GM23338 (cell line): ENCODE results near the gene GPR158. TPM values are rescaled to one million over a fixed set of nuclear protein-coding genes. Genes with fewer than 3 reads are reported as not detected.

ENCODE experiments used
- ATAC-seq: fragments of 200-7000 bp; cut with Tn5 transposase; 3 replicates; pipeline ENCODE4 v1.9.1; 2020
- DNase-seq: peaks from one replicate; pipeline ENCODE4 v3.0.0-alpha.2; 2015; ENCODE audit warnings: low spot score
- H2AFZ ChIP-seq: fragments of 200-600 bp; sonication (generic); 2 replicates; pipeline ENCODE4 v1.8.0; 2016; ENCODE audit warnings: antibody characterized with exemption, mild to moderate bottlenecking, moderate library complexity
- H3F3A ChIP-seq: fragments of 200-600 bp; sonication (generic); replicated peaks from 2 replicates; pipeline ENCODE4 v1.8.0; 2017; ENCODE audit warnings: antibody characterized with exemption, mixed run types, low read depth
- H3K27ac ChIP-seq: fragments of 200-600 bp; sonication (generic); 2 replicates; pipeline ENCODE4 v1.6.1; 2016; ENCODE audit warnings: low read depth
- H3K27me3 ChIP-seq: fragments of 200-600 bp; sonication (generic); 2 replicates; pipeline ENCODE4 v1.8.0; 2016; ENCODE audit warnings: mild to moderate bottlenecking, mixed run types, moderate library complexity; ENCODE audit not compliant: insufficient read depth
- H3K36me3 ChIP-seq: fragments of 200-600 bp; sonication (generic); 2 replicates; pipeline ENCODE4 v1.8.0; 2016; ENCODE audit warnings: mild to moderate bottlenecking; ENCODE audit not compliant: insufficient read depth
- H3K4me1 ChIP-seq: fragments of 200-600 bp; sonication (generic); 2 replicates; pipeline ENCODE4 v1.8.0; 2016; ENCODE audit warnings: mild to moderate bottlenecking, moderate library complexity; ENCODE audit not compliant: insufficient read depth
- H3K4me2 ChIP-seq: fragments of 200-600 bp; sonication (generic); 2 replicates; pipeline ENCODE4 v1.7.1; 2017; ENCODE audit warnings: mixed run types
- H3K4me3 ChIP-seq: fragments of 200-600 bp; sonication (generic); 2 replicates; pipeline ENCODE4 v1.6.1; 2016; ENCODE audit warnings: mixed run types
- H3K79me2 ChIP-seq: fragments of 200-600 bp; sonication (generic); replicated peaks from 2 replicates; pipeline ENCODE4 v1.8.0; 2017; ENCODE audit warnings: mild to moderate bottlenecking; ENCODE audit not compliant: insufficient read depth
- H3K9me2 ChIP-seq: fragments of 200-600 bp; sonication (generic); 2 replicates; pipeline ENCODE4 v1.8.0; 2017; ENCODE audit not compliant: insufficient read depth
- H4K20me1 ChIP-seq: fragments of 200-600 bp; sonication (generic); replicated peaks from 2 replicates; pipeline ENCODE4 v1.8.0; 2017; ENCODE audit warnings: mild to moderate bottlenecking; ENCODE audit not compliant: insufficient read depth
- H3K27ac Mint-ChIP-seq: 2 replicates; pipeline ENCODE4 v1.8.0; 2020; ENCODE audit warnings: inconsistent platforms, mild to moderate bottlenecking, moderate library complexity, mixed read lengths
- H3K27me3 Mint-ChIP-seq: 3 replicates; pipeline ENCODE4 v1.8.0; 2022; ENCODE audit warnings: low read depth, mild to moderate bottlenecking, moderate library complexity, mixed read lengths, inconsistent platforms; ENCODE audit not compliant: insufficient read depth, poor library complexity
- H3K36me3 Mint-ChIP-seq: 3 replicates; pipeline ENCODE4 v1.8.0; 2021; ENCODE audit warnings: low read depth, mild to moderate bottlenecking, inconsistent platforms, moderate library complexity, mixed read lengths
- H3K4me1 Mint-ChIP-seq: 3 replicates; pipeline ENCODE4 v1.8.0; 2020; ENCODE audit warnings: mild to moderate bottlenecking, inconsistent platforms, mixed read lengths
- H3K4me3 Mint-ChIP-seq: 3 replicates; pipeline ENCODE4 v1.8.0; 2021; ENCODE audit warnings: moderate library complexity, mild to moderate bottlenecking, inconsistent platforms, mixed read lengths
- H3K9me3 Mint-ChIP-seq: 3 replicates; pipeline ENCODE4 v1.8.0; 2020; ENCODE audit warnings: moderate library complexity, mild to moderate bottlenecking, inconsistent platforms, mixed read lengths
- CREB1 ChIP-seq: fragments of 250-450 bp; sonication (Bioruptor Pico); IDR thresholded peaks from 2 replicates; pipeline ENCODE4 v1.5.0; 2020; ENCODE audit warnings: low read depth, mild to moderate bottlenecking, moderate library complexity
- ETS1 ChIP-seq: IDR thresholded peaks from 2 replicates; pipeline ENCODE4 v1.6.1; 2016; ENCODE audit warnings: antibody characterized with exemption
- EZH2 ChIP-seq: fragments of 200-600 bp; sonication (generic); IDR thresholded peaks from one replicate; pipeline ENCODE4 v1.8.0; 2017; ENCODE audit warnings: antibody characterized with exemption, mild to moderate bottlenecking, low read depth; ENCODE audit not compliant: unreplicated experiment
- EZH2phosphoT487 ChIP-seq: fragments of 200-600 bp; sonication (generic); IDR thresholded peaks from one replicate; pipeline ENCODE4 v1.8.1; 2018; ENCODE audit warnings: antibody characterized with exemption; ENCODE audit not compliant: unreplicated experiment
- JUNB ChIP-seq: IDR thresholded peaks from one replicate; pipeline ENCODE4 v1.6.1; 2016; ENCODE audit warnings: antibody characterized with exemption; ENCODE audit not compliant: unreplicated experiment
- NANOG ChIP-seq: IDR thresholded peaks from 2 replicates; pipeline ENCODE4 v1.6.1; 2016; ENCODE audit warnings: antibody characterized with exemption, borderline replicate concordance
- POLR2AphosphoS5 ChIP-seq: IDR thresholded peaks from 2 replicates; pipeline ENCODE4 v1.6.1; 2016; ENCODE audit warnings: antibody characterized with exemption, low read depth
- STAT1 ChIP-seq: IDR thresholded peaks from one replicate; pipeline ENCODE4 v1.6.1; 2016; ENCODE audit warnings: antibody characterized with exemption; ENCODE audit not compliant: unreplicated experiment
- ZNF114 ChIP-seq: fragments of 250-450 bp; sonication (Bioruptor Pico); IDR thresholded peaks from 2 replicates; pipeline ENCODE4 v1.5.0; 2020; ENCODE audit warnings: mild to moderate bottlenecking, moderate library complexity
- ZNF331 ChIP-seq: fragments of 250-450 bp; sonication (Bioruptor Pico); IDR thresholded peaks from 2 replicates; pipeline ENCODE4 v1.5.0; 2020; ENCODE audit warnings: low read depth, mild to moderate bottlenecking, moderate library complexity
- polyA plus RNA-seq: library from polyadenylated mRNA; unstranded; fragments of >200 nt; fragmentation: Nextera tagmentation; extraction: Ambion mirVana; gene quantifications from 2 replicates; pipeline ENCODE4 v1.2.1, GENCODE V29; 2016
- total RNA-seq: library from RNA; depleted of rRNA; stranded (reverse); fragments of >200 nt; shearing (Covaris generic); gene quantifications from 2 replicates; pipeline ENCODE4 v1.2.3, GENCODE V29; 2014
- TF ChIP-seq, protein P1 (sequence below): fragments of 250-450 bp; sonication (Bioruptor Pico); IDR thresholded peaks from 2 replicates; pipeline ENCODE4 v1.5.0; 2020; ENCODE audit warnings: mild to moderate bottlenecking, moderate library complexity
- TF ChIP-seq, protein P2 (sequence below), 2 experiments: fragments of 200-600 bp in 1 of 2; sonication (generic) in 1 of 2; conservative IDR thresholded peaks; 2 replicates each; pipeline versions ENCODE4 v1.5.1 to v1.6.1; 2016 to 2017; ENCODE audit warnings: antibody characterized with exemption in 2 of 2, low read depth in 2 of 2, mild to moderate bottlenecking in 2 of 2, moderate library complexity in 1 of 2
- TF ChIP-seq, protein P3 (sequence below): IDR thresholded peaks from one replicate; pipeline ENCODE4 v1.6.1; 2018; ENCODE audit warnings: antibody characterized with exemption; ENCODE audit not compliant: unreplicated experiment

The GPR158 gene
- total and polyA plus RNA-seq, 2 experiments from 2014 or later: 0.13 to 1.5 TPM

DNA sequence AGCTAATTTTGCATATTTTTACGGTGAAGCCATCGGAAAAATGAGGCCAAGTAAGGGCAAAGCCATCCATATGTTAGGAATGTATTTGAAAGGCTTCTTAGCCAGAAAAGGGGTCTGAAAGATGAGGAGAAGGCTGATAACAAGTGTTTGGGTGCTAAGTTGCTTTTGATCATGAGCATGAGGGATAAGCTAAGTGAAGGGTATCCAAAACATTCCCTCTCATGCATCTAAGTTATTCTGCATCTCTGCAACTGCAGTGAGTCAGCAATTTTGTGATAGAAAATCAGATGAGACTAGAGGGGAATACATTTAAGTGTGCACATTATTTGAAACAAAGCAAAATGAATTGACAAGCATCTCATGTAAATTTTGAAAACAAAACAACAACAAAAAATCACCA is 282.8 kb downstream of the GPR158 start:
- H3K9me3 Mint-ChIP-seq: peaks cover 11% of the 10 kb centered on the region
- Histone ChIP-seq H3K4me3 (no peak overlapping the region), H3K27me3 (no peaks in the 10 kb centered on the region), H3K4me2 (no peak overlapping the region), H3K4me1 (peaks cover 30% of the 10 kb centered on the region), H4K20me1 (no peaks in the 10 kb centered on the region), H3F3A (no peaks in the 10 kb centered on the region), H2AFZ (no peak overlapping the region), H3K27ac (no peak overlapping the region), H3K9me2 (no peaks in the 10 kb centered on the region), H3K36me3 (peaks cover 8% of the 10 kb centered on the region; the same call in 1 of the 2 replicates), H3K79me2 (no peaks in the 10 kb centered on the region)
- H3K4me1 Mint-ChIP-seq: peaks cover 25% of the 10 kb centered on the region
- H3K27ac Mint-ChIP-seq: peak overlapping the region; percentile 88
- H3K27me3 Mint-ChIP-seq: peaks cover 2% of the 10 kb centered on the region
- TF ChIP-seq, protein P1, sequence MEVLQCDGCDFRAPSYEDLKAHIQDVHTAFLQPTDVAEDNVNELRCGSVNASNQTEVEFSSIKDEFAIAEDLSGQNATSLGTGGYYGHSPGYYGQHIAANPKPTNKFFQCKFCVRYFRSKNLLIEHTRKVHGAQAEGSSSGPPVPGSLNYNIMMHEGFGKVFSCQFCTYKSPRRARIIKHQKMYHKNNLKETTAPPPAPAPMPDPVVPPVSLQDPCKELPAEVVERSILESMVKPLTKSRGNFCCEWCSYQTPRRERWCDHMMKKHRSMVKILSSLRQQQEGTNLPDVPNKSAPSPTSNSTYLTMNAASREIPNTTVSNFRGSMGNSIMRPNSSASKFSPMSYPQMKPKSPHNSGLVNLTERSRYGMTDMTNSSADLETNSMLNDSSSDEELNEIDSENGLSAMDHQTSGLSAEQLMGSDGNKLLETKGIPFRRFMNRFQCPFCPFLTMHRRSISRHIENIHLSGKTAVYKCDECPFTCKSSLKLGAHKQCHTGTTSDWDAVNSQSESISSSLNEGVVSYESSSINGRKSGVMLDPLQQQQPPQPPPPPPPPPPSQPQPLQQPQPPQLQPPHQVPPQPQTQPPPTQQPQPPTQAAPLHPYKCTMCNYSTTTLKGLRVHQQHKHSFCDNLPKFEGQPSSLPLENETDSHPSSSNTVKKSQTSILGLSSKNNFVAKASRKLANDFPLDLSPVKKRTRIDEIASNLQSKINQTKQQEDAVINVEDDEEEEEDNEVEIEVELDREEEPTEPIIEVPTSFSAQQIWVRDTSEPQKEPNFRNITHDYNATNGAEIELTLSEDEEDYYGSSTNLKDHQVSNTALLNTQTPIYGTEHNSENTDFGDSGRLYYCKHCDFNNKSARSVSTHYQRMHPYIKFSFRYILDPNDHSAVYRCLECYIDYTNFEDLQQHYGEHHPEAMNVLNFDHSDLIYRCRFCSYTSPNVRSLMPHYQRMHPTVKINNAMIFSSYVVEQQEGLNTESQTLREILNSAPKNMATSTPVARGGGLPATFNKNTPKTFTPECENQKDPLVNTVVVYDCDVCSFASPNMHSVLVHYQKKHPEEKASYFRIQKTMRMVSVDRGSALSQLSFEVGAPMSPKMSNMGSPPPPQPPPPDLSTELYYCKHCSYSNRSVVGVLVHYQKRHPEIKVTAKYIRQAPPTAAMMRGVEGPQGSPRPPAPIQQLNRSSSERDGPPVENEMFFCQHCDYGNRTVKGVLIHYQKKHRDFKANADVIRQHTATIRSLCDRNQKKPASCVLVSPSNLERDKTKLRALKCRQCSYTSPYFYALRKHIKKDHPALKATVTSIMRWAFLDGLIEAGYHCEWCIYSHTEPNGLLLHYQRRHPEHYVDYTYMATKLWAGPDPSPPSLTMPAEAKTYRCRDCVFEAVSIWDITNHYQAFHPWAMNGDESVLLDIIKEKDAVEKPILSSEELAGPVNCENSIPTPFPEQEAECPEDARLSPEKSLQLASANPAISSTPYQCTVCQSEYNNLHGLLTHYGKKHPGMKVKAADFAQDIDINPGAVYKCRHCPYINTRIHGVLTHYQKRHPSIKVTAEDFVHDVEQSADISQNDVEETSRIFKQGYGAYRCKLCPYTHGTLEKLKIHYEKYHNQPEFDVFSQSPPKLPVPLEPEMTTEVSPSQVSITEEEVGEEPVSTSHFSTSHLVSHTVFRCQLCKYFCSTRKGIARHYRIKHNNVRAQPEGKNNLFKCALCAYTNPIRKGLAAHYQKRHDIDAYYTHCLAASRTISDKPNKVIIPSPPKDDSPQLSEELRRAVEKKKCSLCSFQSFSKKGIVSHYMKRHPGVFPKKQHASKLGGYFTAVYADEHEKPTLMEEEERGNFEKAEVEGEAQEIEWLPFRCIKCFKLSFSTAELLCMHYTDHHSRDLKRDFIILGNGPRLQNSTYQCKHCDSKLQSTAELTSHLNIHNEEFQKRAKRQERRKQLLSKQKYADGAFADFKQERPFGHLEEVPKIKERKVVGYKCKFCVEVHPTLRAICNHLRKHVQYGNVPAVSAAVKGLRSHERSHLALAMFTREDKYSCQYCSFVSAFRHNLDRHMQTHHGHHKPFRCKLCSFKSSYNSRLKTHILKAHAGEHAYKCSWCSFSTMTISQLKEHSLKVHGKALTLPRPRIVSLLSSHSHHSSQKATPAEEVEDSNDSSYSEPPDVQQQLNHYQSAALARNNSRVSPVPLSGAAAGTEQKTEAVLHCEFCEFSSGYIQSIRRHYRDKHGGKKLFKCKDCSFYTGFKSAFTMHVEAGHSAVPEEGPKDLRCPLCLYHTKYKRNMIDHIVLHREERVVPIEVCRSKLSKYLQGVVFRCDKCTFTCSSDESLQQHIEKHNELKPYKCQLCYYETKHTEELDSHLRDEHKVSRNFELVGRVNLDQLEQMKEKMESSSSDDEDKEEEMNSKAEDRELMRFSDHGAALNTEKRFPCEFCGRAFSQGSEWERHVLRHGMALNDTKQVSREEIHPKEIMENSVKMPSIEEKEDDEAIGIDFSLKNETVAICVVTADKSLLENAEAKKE: no peak
- TF ChIP-seq, protein P2, sequence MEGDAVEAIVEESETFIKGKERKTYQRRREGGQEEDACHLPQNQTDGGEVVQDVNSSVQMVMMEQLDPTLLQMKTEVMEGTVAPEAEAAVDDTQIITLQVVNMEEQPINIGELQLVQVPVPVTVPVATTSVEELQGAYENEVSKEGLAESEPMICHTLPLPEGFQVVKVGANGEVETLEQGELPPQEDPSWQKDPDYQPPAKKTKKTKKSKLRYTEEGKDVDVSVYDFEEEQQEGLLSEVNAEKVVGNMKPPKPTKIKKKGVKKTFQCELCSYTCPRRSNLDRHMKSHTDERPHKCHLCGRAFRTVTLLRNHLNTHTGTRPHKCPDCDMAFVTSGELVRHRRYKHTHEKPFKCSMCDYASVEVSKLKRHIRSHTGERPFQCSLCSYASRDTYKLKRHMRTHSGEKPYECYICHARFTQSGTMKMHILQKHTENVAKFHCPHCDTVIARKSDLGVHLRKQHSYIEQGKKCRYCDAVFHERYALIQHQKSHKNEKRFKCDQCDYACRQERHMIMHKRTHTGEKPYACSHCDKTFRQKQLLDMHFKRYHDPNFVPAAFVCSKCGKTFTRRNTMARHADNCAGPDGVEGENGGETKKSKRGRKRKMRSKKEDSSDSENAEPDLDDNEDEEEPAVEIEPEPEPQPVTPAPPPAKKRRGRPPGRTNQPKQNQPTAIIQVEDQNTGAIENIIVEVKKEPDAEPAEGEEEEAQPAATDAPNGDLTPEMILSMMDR (conservative IDR thresholded peaks at IDR 0.05; ENCODE audit: low read depth in 2 of 2): no peak
- TF ChIP-seq CREB1 (CRISPR knock-in tag) (no peak), ZNF331 (CRISPR knock-in tag) (no peak), JUNB (no peak), ZNF114 (CRISPR knock-in tag) (no peak), EZH2 (no peak), STAT1 (no peak), NANOG (no peak), POLR2AphosphoS5 (no peak), ETS1 (no peak), EZH2phosphoT487 (no peak)
- TF ChIP-seq, protein P3, sequence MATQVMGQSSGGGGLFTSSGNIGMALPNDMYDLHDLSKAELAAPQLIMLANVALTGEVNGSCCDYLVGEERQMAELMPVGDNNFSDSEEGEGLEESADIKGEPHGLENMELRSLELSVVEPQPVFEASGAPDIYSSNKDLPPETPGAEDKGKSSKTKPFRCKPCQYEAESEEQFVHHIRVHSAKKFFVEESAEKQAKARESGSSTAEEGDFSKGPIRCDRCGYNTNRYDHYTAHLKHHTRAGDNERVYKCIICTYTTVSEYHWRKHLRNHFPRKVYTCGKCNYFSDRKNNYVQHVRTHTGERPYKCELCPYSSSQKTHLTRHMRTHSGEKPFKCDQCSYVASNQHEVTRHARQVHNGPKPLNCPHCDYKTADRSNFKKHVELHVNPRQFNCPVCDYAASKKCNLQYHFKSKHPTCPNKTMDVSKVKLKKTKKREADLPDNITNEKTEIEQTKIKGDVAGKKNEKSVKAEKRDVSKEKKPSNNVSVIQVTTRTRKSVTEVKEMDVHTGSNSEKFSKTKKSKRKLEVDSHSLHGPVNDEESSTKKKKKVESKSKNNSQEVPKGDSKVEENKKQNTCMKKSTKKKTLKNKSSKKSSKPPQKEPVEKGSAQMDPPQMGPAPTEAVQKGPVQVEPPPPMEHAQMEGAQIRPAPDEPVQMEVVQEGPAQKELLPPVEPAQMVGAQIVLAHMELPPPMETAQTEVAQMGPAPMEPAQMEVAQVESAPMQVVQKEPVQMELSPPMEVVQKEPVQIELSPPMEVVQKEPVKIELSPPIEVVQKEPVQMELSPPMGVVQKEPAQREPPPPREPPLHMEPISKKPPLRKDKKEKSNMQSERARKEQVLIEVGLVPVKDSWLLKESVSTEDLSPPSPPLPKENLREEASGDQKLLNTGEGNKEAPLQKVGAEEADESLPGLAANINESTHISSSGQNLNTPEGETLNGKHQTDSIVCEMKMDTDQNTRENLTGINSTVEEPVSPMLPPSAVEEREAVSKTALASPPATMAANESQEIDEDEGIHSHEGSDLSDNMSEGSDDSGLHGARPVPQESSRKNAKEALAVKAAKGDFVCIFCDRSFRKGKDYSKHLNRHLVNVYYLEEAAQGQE: no peak
- peaks cover 10% of the 10 kb centered on the region; the same call in 2 of the 3 replicates for H3K36me3 Mint-ChIP-seq
- no peak for DNase-seq
- ATAC-seq: no peak
- no peak overlapping the region for H3K4me3 Mint-ChIP-seq
